Measurements from ENCODE around the gene MYCN. TPM values are rescaled to one million over a fixed set of nuclear protein-coding genes. Genes with fewer than 3 reads are reported as not detected.
"Not testable (repeated sequence)": the region's sequence is repeated elsewhere in the genome, so short reads cannot be mapped to it uniquely, and the experiment has no call there.

MYCN gene
- total RNA-seq, 1 experiment from 2014 or later, result 8.7 TPM

DNA sequence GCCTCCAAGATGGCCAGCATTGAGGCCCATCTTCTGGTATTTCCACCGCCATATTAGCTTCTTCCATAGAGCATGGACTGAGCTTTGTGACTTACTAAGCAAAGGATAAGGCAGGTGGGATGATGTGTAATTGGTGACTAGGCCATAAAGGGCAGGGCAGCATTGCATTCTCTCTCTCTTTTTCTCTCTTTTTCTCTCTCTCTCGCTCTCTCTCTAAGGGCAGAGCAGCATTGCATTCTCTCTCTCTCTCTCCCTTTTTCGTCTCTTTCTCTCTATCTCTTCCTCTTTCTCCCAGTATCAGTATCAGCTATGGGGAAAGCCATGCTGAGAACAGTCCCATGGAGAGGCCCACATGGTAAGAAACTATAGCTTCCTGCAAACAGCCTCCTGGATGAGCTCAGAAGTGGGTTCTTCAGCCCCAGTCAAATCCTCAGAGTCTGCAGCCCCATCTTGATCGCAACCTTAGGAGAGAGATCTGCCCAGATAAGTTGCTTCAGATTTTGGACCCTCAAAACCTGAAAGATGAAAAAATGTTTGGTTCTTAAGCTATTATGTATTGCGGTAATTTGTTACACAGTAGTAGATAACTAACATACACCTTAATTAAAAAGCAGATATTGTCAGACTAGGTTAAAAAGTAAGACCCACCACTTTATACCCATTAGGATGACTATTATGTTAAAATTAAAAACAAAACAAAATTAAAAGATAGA lies 39.1 kb upstream of the MYCN start:
- no TSS peak for BruUV-seq (replicated peaks)
- H3K27ac Mint-ChIP-seq (ENCODE audit: unreplicated experiment), result no peak overlapping the region
- H3K27me3 Mint-ChIP-seq (ENCODE audit: unreplicated experiment), result peaks cover 7% of the 10 kb centered on the region
- no peak overlapping the region for H3K4me3 Mint-ChIP-seq (ENCODE audit: low read depth, unreplicated experiment)
- intact Hi-C loops (cut with micrococcal nuclease; ENCODE audit: unreplicated experiment), result no loop called here
- DNase-seq, result no peak
- CTCF ChIA-PET, result interaction anchor here (0.7 kb wide), 1 partner anchor 712 kb away, joined by 3 read pairs; no protein-coding TSS in a partner anchor
- TF ChIP-seq, protein P1, sequence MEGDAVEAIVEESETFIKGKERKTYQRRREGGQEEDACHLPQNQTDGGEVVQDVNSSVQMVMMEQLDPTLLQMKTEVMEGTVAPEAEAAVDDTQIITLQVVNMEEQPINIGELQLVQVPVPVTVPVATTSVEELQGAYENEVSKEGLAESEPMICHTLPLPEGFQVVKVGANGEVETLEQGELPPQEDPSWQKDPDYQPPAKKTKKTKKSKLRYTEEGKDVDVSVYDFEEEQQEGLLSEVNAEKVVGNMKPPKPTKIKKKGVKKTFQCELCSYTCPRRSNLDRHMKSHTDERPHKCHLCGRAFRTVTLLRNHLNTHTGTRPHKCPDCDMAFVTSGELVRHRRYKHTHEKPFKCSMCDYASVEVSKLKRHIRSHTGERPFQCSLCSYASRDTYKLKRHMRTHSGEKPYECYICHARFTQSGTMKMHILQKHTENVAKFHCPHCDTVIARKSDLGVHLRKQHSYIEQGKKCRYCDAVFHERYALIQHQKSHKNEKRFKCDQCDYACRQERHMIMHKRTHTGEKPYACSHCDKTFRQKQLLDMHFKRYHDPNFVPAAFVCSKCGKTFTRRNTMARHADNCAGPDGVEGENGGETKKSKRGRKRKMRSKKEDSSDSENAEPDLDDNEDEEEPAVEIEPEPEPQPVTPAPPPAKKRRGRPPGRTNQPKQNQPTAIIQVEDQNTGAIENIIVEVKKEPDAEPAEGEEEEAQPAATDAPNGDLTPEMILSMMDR (IDR thresholded peaks at IDR 0.05; ENCODE audit: unreplicated experiment), result no peak
- H3K4me1 Mint-ChIP-seq (ENCODE audit: low read depth, unreplicated experiment), result no peaks in the 10 kb centered on the region
- no peaks in the 10 kb centered on the region for H3K36me3 Mint-ChIP-seq (ENCODE audit: insufficient read depth, unreplicated experiment)
- peaks cover 3% of the 10 kb centered on the region for H3K9me3 Mint-ChIP-seq (ENCODE audit: low read depth, unreplicated experiment)

DNA sequence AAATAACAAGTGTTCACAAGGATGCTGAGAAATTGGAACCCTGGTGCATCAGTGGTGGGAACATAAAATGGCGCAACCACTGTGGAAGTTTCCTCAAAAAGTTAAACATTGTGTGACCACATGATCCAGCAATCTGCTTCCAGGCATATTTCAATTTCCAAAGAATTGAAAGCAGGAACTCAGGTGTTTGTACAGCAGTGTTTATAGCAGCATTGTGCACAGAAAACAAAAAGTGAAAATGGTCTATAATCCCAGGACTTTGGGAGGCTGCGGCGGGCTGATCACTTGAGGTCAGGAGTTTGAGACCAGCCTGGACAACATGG lies 38.6 kb upstream of the MYCN start:
- intact Hi-C loops (cut with micrococcal nuclease; ENCODE audit: unreplicated experiment), result no loop called here
- Mint-ChIP-seq H3K27ac (ENCODE audit: unreplicated experiment) (no peak overlapping the region), H3K9me3 (ENCODE audit: low read depth, unreplicated experiment) (peaks cover 3% of the 10 kb centered on the region), H3K4me1 (ENCODE audit: low read depth, unreplicated experiment) (no peaks in the 10 kb centered on the region), H3K4me3 (ENCODE audit: low read depth, unreplicated experiment) (no peak overlapping the region), H3K36me3 (ENCODE audit: insufficient read depth, unreplicated experiment) (no peaks in the 10 kb centered on the region), H3K27me3 (ENCODE audit: unreplicated experiment) (peaks cover 10% of the 10 kb centered on the region)
- BruUV-seq (replicated peaks), result no TSS peak
- CTCF ChIA-PET, result interaction anchor here (0.7 kb wide), 1 partner anchor 712 kb away, joined by 3 read pairs; no protein-coding TSS in a partner anchor
- TF ChIP-seq, protein P1 (IDR thresholded peaks at IDR 0.05; ENCODE audit: unreplicated experiment), result no peak
- DNase-seq, result no peak

DNA sequence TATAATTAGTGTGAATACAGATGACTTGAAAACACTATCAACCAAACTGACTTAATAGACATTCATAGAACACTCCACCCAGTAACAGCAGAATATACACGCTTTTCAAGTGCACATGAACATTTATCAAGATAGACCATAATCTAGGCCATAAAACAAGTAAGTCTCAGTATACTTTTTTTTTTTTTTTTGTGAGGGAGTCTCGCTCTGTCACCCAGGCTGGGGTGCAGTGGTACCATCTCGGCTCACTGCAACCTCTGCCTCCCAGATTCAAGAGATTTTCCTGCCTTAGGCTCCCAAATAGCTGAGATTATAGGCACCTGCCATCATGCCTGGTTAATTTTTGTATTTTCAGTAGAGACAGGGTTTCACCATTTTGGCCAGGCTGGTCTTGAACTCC lies 36.4 kb upstream of the MYCN start:
- DNase-seq; BruUV-seq (replicated peaks); H3K9me3 Mint-ChIP-seq (ENCODE audit: low read depth, unreplicated experiment); H3K36me3 Mint-ChIP-seq (ENCODE audit: insufficient read depth, unreplicated experiment); H3K4me1 Mint-ChIP-seq (ENCODE audit: low read depth, unreplicated experiment); intact Hi-C loops (cut with micrococcal nuclease; ENCODE audit: unreplicated experiment); CTCF ChIA-PET; H3K27ac Mint-ChIP-seq (ENCODE audit: unreplicated experiment); H3K4me3 Mint-ChIP-seq (ENCODE audit: low read depth, unreplicated experiment): not testable (repeated sequence)
- H3K27me3 Mint-ChIP-seq (ENCODE audit: unreplicated experiment), result peaks cover 10% of the 10 kb centered on the region

DNA sequence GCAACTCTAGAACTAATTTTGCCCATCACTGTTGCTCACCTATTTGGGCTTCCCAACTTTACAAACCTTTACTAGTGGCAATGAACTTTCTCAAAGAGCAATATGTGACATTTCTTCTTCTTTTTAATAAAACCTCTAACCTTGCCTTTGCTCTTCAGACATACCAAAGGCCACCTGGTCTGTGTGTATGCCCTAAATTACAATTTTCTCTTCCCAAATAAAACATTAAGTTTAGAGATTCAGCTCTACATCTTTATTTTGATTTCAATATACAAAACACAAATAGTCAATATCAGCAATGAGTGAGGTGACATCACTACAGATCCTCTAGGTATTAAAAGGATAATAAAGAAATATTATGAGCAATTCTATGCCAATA lies 35.1 kb upstream of the MYCN start:
- Mint-ChIP-seq H3K27me3 (ENCODE audit: unreplicated experiment) (peaks cover 10% of the 10 kb centered on the region), H3K27ac (ENCODE audit: unreplicated experiment) (no peak overlapping the region), H3K36me3 (ENCODE audit: insufficient read depth, unreplicated experiment) (no peaks in the 10 kb centered on the region), H3K4me3 (ENCODE audit: low read depth, unreplicated experiment) (no peak overlapping the region), H3K4me1 (ENCODE audit: low read depth, unreplicated experiment) (no peaks in the 10 kb centered on the region), H3K9me3 (ENCODE audit: low read depth, unreplicated experiment) (peaks cover 3% of the 10 kb centered on the region)
- TF ChIP-seq, protein P1 (IDR thresholded peaks at IDR 0.05; ENCODE audit: unreplicated experiment), result no peak
- DNase-seq, result no peak
- CTCF ChIA-PET, result no interaction called here
- no TSS peak for BruUV-seq (replicated peaks)
- intact Hi-C loops (cut with micrococcal nuclease; ENCODE audit: unreplicated experiment), result no loop called here

DNA sequence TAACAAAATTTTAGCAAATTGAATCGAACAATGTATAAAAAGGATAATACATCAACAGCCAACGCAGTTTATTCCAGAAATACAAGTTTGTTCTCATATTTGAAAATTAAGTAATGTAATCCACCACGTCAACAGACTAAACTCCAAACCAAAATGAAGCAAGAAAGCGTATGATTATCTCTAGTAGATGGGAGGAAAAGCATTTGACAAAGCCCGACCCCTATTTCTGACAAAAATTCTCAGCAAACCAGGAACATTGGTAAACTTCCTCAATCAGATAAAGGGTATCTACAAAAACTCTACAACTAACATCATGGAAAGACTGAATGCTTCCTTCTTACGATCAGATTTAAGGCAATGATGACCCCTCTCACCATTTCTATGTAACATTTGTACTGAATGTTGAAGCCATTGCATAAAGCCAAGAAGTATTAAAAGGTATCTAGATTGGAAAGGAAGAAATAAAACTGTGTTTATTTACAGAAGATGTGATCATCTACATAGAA lies 34.3 kb upstream of the MYCN start:
- Mint-ChIP-seq H3K27me3 (ENCODE audit: unreplicated experiment) (peaks cover 10% of the 10 kb centered on the region), H3K27ac (ENCODE audit: unreplicated experiment) (no peak overlapping the region), H3K4me3 (ENCODE audit: low read depth, unreplicated experiment) (no peak overlapping the region), H3K36me3 (ENCODE audit: insufficient read depth, unreplicated experiment) (no peaks in the 10 kb centered on the region), H3K4me1 (ENCODE audit: low read depth, unreplicated experiment) (no peaks in the 10 kb centered on the region), H3K9me3 (ENCODE audit: low read depth, unreplicated experiment) (peaks cover 3% of the 10 kb centered on the region)
- intact Hi-C loops (cut with micrococcal nuclease; ENCODE audit: unreplicated experiment), result no loop called here
- BruUV-seq (replicated peaks), result no TSS peak
- CTCF ChIA-PET, result no interaction called here
- TF ChIP-seq, protein P1 (IDR thresholded peaks at IDR 0.05; ENCODE audit: unreplicated experiment), result no peak
- DNase-seq, result no peak
